ENCODE measurements around the gene ASAP2. TPM values are rescaled to one million over a fixed set of nuclear protein-coding genes. Genes with fewer than 3 reads are reported as not detected.

The ASAP2 gene
- total and polyA plus RNA-seq, 9 of the 15 experiments (the other 6 are each of a cell fraction or from before 2014, with no cell fraction given) = 0.06 to 4.3 (median 3.1) TPM

DNA sequence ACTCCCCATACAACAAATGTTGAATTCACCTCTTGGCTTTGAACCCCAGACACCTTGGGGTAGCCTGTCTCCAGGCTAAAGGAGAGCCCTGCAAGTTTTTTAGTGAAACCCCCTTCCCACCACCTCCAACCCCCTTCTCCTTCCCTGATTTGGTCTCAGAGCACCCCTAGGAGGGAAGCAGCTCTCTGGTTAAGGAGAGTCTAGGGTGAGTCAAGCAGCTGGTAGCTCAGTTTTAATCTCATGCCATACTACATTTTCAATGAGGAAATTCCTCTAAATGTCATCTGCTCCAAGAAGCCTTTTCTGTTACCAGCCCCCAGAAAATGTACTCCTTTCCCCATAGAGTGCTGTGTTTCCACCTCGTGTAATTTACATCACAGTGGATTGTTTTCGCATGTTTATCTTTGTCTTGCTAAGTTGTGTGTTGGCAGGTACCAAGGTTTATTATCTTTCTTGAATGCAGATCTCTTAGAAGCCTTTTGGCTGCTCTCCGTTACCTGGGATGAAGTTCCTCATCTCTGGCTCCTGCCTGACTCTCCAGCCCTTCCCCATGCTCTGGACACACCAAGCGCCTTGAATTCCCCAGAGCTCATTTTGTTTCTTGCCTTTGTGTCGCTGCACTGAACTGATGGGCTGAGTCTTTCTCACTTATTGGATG is 82.2 kb downstream of the ASAP2 start:
- in situ Hi-C loops (cut with MboI) (no loop called here), intact Hi-C loops (cut with micrococcal nuclease) (no loop called here)
- 19% methylated on average over 5 of the region's 5 CpGs for WGBS (ENCODE audit: insufficient coverage, low coverage, missing lambda C conversion rate)
- H3K9ac ChIP-seq (ENCODE audit: insufficient read depth in 1 of 2, low read depth in 2 of 2, low read length in 2 of 2) = no peak overlapping the region
- no peaks in the 10 kb centered on the region for H3K9me1 ChIP-seq (ENCODE audit: control insufficient read depth, insufficient read depth, low read length)
- peaks cover 13 to 52% of the 10 kb centered on the region in 2 experiments for H3K27me3 ChIP-seq (ENCODE audit: control insufficient read depth in 2 of 2, insufficient read depth in 2 of 2, low read length in 2 of 2)
- H3K4me3 ChIP-seq = no peak overlapping the region
- H3K4me1 ChIP-seq (replicated peaks in 1 of 2; ENCODE audit: control insufficient read depth in 2 of 2, insufficient read depth in 2 of 2, low read length in 2 of 2) = peaks cover 0 to 4% of the 10 kb centered on the region in 2 experiments; a peak in 2 of 5 replicates
- ChIA-PET CTCF (ENCODE audit: low intra/inter-chr PET ratio) (no interaction called here), POLR2A (interaction anchor here (0.6 to 1.8 kb wide), 4 partner anchors 9 to 156 kb away, joined by 3 to 4 read pairs (median 3); no protein-coding TSS in a partner anchor)
- ATAC-seq (no peak), FAIRE-seq (no peak), DNase-seq (ENCODE audit: extremely low read depth in 1 of 4, low spot score in 3 of 4) (no peak)
- H3K79me2 ChIP-seq (ENCODE audit: control insufficient read depth, insufficient read depth, low read length) = no peaks in the 10 kb centered on the region
- H3K9me3 ChIP-seq (replicated peaks; ENCODE audit: control insufficient read depth, insufficient read depth, low read depth, low read length) = no peaks in the 10 kb centered on the region
- H2AFZ ChIP-seq (ENCODE audit: low read depth, low read length) = no peak overlapping the region
- TF ChIP-seq SNRNP70 (optimal IDR thresholded peaks at IDR 0.05; ENCODE audit: low read depth, low read length) (no peak), HDAC1 (IDR thresholded peaks at IDR 0.05) (no peak), MCM3 (IDR thresholded peaks at IDR 0.05) (no peak), ARHGAP35 (IDR thresholded peaks at IDR 0.05; ENCODE audit: partially characterized antibody) (no peak), MEIS2 (IDR thresholded peaks at IDR 0.05; ENCODE audit: partially characterized antibody) (no peak), CBFA2T2 (conservative IDR thresholded peaks at IDR 0.05) (no peak), SRSF9 (IDR thresholded peaks at IDR 0.05; ENCODE audit: borderline replicate concordance, low read depth, low read length) (no peak)
- TF ChIP-seq, protein P1, sequence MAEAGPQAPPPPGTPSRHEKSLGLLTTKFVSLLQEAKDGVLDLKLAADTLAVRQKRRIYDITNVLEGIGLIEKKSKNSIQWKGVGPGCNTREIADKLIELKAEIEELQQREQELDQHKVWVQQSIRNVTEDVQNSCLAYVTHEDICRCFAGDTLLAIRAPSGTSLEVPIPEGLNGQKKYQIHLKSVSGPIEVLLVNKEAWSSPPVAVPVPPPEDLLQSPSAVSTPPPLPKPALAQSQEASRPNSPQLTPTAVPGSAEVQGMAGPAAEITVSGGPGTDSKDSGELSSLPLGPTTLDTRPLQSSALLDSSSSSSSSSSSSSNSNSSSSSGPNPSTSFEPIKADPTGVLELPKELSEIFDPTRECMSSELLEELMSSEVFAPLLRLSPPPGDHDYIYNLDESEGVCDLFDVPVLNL (CRISPR knock-in tag; IDR thresholded peaks at IDR 0.05; ENCODE audit: low read depth) = no peak
- TF ChIP-seq, protein P2, sequence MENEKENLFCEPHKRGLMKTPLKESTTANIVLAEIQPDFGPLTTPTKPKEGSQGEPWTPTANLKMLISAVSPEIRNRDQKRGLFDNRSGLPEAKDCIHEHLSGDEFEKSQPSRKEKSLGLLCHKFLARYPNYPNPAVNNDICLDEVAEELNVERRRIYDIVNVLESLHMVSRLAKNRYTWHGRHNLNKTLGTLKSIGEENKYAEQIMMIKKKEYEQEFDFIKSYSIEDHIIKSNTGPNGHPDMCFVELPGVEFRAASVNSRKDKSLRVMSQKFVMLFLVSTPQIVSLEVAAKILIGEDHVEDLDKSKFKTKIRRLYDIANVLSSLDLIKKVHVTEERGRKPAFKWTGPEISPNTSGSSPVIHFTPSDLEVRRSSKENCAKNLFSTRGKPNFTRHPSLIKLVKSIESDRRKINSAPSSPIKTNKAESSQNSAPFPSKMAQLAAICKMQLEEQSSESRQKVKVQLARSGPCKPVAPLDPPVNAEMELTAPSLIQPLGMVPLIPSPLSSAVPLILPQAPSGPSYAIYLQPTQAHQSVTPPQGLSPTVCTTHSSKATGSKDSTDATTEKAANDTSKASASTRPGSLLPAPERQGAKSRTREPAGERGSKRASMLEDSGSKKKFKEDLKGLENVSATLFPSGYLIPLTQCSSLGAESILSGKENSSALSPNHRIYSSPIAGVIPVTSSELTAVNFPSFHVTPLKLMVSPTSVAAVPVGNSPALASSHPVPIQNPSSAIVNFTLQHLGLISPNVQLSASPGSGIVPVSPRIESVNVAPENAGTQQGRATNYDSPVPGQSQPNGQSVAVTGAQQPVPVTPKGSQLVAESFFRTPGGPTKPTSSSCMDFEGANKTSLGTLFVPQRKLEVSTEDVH (IDR thresholded peaks at IDR 0.05; ENCODE audit: low read depth, partially characterized antibody) = no peak
- TF ChIP-seq, protein P3, sequence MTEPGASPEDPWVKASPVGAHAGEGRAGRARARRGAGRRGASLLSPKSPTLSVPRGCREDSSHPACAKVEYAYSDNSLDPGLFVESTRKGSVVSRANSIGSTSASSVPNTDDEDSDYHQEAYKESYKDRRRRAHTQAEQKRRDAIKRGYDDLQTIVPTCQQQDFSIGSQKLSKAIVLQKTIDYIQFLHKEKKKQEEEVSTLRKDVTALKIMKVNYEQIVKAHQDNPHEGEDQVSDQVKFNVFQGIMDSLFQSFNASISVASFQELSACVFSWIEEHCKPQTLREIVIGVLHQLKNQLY (CRISPR knock-in tag; conservative IDR thresholded peaks at IDR 0.05) = no peak
- TF ChIP-seq, protein P4, sequence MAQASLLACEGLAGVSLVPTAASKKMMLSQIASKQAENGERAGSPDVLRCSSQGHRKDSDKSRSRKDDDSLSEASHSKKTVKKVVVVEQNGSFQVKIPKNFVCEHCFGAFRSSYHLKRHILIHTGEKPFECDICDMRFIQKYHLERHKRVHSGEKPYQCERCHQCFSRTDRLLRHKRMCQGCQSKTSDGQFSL (CRISPR knock-in tag; IDR thresholded peaks at IDR 0.05) = no peak
- TF ChIP-seq, protein P4 (tag; IDR thresholded peaks at IDR 0.05) = no peak
- no peak overlapping the region for H3K4me2 ChIP-seq (ENCODE audit: insufficient read depth, low read length)
- H3K36me3 ChIP-seq (ENCODE audit: control insufficient read depth, insufficient read depth, low read length) = no peaks in the 10 kb centered on the region
- H4K20me1 ChIP-seq (replicated peaks; ENCODE audit: control insufficient read depth, insufficient read depth, low read length) = 0 out of 2 replicates have a peak, but pooled peaks cover 3% of the 10 kb centered on the region
- no peak overlapping the region for H3K27ac ChIP-seq (ENCODE audit: extremely low read depth, low read depth, low read length)
- no TSS peak for BruUV-seq (replicated peaks)
